ENCODE measurements around the gene RAB11A. TPM values are rescaled to one million over a fixed set of nuclear protein-coding genes. Genes with fewer than 3 reads are reported as not detected.

The RAB11A gene
- polyA plus RNA-seq, 1 donor = 288 TPM

GRCh38 chr15:65883571-65883970 is 14.3 kb downstream of the RAB11A start:
- DNase-seq = no peak

- DNase-seq = no peak
Observed at GRCh38 chr15:65884511-65884910, 15.2 kb downstream of the RAB11A start.

- DNase-seq = no peak
Observed at GRCh38 chr15:65885668-65886218, 16.5 kb downstream of the RAB11A start.

GRCh38 chr15:65887565-65887964 is 18.3 kb downstream of the RAB11A start:
- DNase-seq = no peak

- DNase-seq = no peak
Observed at GRCh38 chr15:65888981-65889380, 19.7 kb downstream of the RAB11A start.

GRCh38 chr15:65893060-65893459 is 23.8 kb downstream of the RAB11A start:
- no peak for DNase-seq

GRCh38 chr15:65896236-65896635 is 26.9 kb downstream of the RAB11A start:
- no peak for DNase-seq

- DNase-seq = no peak
Observed at GRCh38 chr15:65900488-65900887, 31.2 kb downstream of the RAB11A start.

- no peak for DNase-seq
Observed at GRCh38 chr15:65901336-65901735, 32.0 kb downstream of the RAB11A start.

GRCh38 chr15:65901836-65902235 is 32.5 kb downstream of the RAB11A start:
- no peak for DNase-seq

- no peak for DNase-seq
Observed at GRCh38 chr15:65902373-65902772, 33.1 kb downstream of the RAB11A start.

- no peak for DNase-seq
Observed at GRCh38 chr15:65903296-65904073, 34.2 kb downstream of the RAB11A start.

GRCh38 chr15:65904301-65904700 is 35.0 kb downstream of the RAB11A start:
- no peak for DNase-seq

- DNase-seq = no peak
Observed at GRCh38 chr15:65906396-65906795, 37.1 kb downstream of the RAB11A start.

GRCh38 chr15:65907661-65908060 is 38.4 kb downstream of the RAB11A start:
- DNase-seq = no peak

- no peak for DNase-seq
Observed at GRCh38 chr15:65908876-65909275, 39.6 kb downstream of the RAB11A start.

- no peak for DNase-seq
Observed at GRCh38 chr15:65909831-65910230, 40.5 kb downstream of the RAB11A start.

GRCh38 chr15:65910341-65910740 is 41.0 kb downstream of the RAB11A start:
- DNase-seq = no peak

- no peak for DNase-seq
Observed at GRCh38 chr15:65912235-65912634, 42.9 kb downstream of the RAB11A start.

- DNase-seq = no peak
Observed at GRCh38 chr15:65913631-65914199, 44.4 kb downstream of the RAB11A start.

- no peak for DNase-seq
Observed at GRCh38 chr15:65914386-65914785, 45.1 kb downstream of the RAB11A start.

GRCh38 chr15:65914981-65915925 is 46.0 kb downstream of the RAB11A start:
- no peak for DNase-seq
